ENCODE measurements around the gene RCCD1.
"Not testable (repeated sequence)": the region's sequence is repeated elsewhere in the genome, so short reads cannot be mapped to it uniquely, and the experiment has no call there.

Gene RCCD1, protein sequence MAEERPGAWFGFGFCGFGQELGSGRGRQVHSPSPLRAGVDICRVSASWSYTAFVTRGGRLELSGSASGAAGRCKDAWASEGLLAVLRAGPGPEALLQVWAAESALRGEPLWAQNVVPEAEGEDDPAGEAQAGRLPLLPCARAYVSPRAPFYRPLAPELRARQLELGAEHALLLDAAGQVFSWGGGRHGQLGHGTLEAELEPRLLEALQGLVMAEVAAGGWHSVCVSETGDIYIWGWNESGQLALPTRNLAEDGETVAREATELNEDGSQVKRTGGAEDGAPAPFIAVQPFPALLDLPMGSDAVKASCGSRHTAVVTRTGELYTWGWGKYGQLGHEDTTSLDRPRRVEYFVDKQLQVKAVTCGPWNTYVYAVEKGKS

GRCh38 chr15:90954712-90955623 is at the start of gene RCCD1:
Gene RCCD1, plus strand, starts transcription at chr15:90954884. Its CDS starts 1,851 bp downstream, at chr15:90956735.
- peaks cover 11% of the 10 kb centered on the region for H3K4me1 Mint-ChIP-seq (ENCODE audit: low read depth)
- H3K27me3 Mint-ChIP-seq (ENCODE audit: low read depth): no peaks in the 10 kb centered on the region
- peak within 1 kb of the TSS; percentile 84 for H3K4me3 Mint-ChIP-seq
- peaks cover 11% of the 10 kb centered on the region for H3K36me3 Mint-ChIP-seq (ENCODE audit: low read depth)
- H3K9me3 Mint-ChIP-seq: no peaks in the 10 kb centered on the region
- H3K27ac Mint-ChIP-seq: peak within 1 kb of the TSS; percentile 88

- no peaks in the 10 kb centered on the region for H3K27me3 Mint-ChIP-seq (ENCODE audit: low read depth)
- H3K27ac Mint-ChIP-seq: peak overlapping the region; percentile 62
- H3K36me3 Mint-ChIP-seq (ENCODE audit: low read depth): peaks cover 35% of the 10 kb centered on the region
- H3K4me1 Mint-ChIP-seq (ENCODE audit: low read depth): peaks cover 34% of the 10 kb centered on the region
- peak overlapping the region; percentile 44 for H3K4me3 Mint-ChIP-seq
- H3K9me3 Mint-ChIP-seq: no peaks in the 10 kb centered on the region
Observed at GRCh38 chr15:90905306-90906180, 49.1 kb upstream of the RCCD1 start.

DNA sequence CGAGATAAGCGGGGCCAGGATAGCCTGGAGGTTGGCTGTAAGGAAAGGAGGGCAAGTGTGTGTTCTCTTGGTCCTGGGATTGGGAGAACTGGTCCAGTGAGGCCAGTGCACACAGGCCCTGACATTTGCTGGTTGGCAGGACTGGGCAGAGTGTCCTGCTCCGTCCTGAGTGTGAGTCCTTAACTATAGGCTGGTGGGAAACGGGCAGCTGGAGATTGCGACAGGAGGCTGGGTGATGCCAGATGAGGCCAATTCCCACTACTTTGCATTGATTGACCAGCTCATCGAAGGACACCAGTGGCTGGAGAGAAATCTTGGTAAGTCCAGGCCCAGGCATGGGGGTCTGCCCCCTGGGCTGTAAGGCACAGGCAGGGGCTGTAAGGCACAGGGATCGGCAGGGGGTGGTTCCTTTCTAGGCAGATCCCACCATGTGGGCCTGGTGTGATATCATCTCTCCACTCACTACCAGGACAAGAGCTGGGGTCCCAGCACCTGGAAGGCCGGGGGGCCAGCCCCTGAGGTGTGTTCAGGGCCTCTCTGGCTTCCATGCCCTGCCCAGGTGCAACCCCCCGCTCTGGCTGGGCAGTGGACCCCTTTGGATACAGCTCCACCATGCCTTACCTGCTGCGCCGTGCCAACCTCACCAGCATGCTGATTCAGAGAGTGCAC is 48.4 kb upstream of the RCCD1 start:
- Mint-ChIP-seq H3K27ac (no peak overlapping the region), H3K27me3 (ENCODE audit: low read depth) (no peaks in the 10 kb centered on the region), H3K9me3 (no peaks in the 10 kb centered on the region), H3K4me1 (ENCODE audit: low read depth) (peaks cover 31% of the 10 kb centered on the region), H3K4me3 (no peak overlapping the region), H3K36me3 (ENCODE audit: low read depth) (peaks cover 37% of the 10 kb centered on the region)

- Mint-ChIP-seq H3K4me3 (no peak overlapping the region), H3K27me3 (ENCODE audit: low read depth) (no peaks in the 10 kb centered on the region), H3K36me3 (ENCODE audit: low read depth) (peaks cover 40% of the 10 kb centered on the region), H3K9me3 (no peaks in the 10 kb centered on the region), H3K27ac (no peak overlapping the region), H3K4me1 (ENCODE audit: low read depth) (peaks cover 22% of the 10 kb centered on the region)
Observed at GRCh38 chr15:90907051-90907660, 47.5 kb upstream of the RCCD1 start.

GRCh38 chr15:90907838-90908507 is 46.7 kb upstream of the RCCD1 start:
- Mint-ChIP-seq H3K27me3 (ENCODE audit: low read depth) (no peaks in the 10 kb centered on the region), H3K9me3 (no peaks in the 10 kb centered on the region), H3K36me3 (ENCODE audit: low read depth) (peaks cover 43% of the 10 kb centered on the region), H3K4me1 (ENCODE audit: low read depth) (peaks cover 22% of the 10 kb centered on the region), H3K27ac (no peak overlapping the region), H3K4me3 (no peak overlapping the region)

DNA sequence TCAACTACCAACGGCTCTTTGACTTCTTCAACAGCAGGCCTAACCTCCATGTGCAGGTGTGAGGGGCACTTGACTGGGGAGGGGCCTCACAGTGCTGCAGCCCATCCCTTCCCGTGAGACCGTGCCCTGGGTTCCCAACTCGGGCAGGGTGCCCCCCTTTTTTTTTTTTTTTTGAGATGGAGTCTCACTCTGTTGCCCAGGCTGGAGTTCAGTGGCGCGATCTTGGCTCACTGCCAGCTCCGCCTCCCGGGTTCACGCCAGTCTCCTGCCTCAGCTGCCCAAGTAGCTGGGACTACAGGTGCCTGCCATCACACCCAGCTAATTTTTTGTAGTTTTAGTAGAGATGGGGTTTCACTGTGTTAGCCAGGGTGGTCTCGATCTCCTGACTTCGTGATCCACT is 45.2 kb upstream of the RCCD1 start:
- H3K27me3 Mint-ChIP-seq (ENCODE audit: low read depth); H3K9me3 Mint-ChIP-seq; H3K27ac Mint-ChIP-seq; H3K4me3 Mint-ChIP-seq: not testable (repeated sequence)
- Mint-ChIP-seq H3K36me3 (ENCODE audit: low read depth) (peaks cover 55% of the 10 kb centered on the region), H3K4me1 (ENCODE audit: low read depth) (peaks cover 14% of the 10 kb centered on the region)

DNA sequence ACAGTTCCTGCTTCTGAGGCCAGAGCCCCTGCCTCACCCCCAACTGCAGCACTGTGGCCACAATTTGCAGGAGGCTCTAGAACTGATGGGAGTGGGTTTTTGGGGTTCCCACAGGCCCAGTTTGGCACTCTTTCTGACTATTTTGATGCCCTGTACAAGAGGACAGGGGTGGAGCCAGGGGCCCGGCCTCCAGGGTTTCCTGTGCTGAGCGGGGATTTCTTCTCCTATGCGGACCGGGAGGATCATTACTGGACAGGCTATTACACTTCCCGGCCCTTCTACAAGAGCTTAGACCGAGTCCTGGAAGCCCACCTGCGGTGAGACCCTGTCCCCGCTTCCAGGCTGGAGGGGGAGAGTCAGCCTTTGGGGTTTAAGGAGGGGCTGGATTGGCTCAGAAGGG is 44.7 kb upstream of the RCCD1 start:
- peaks cover 58% of the 10 kb centered on the region for H3K36me3 Mint-ChIP-seq (ENCODE audit: low read depth)
- no peaks in the 10 kb centered on the region for H3K9me3 Mint-ChIP-seq
- peaks cover 14% of the 10 kb centered on the region for H3K4me1 Mint-ChIP-seq (ENCODE audit: low read depth)
- no peak overlapping the region for H3K4me3 Mint-ChIP-seq
- no peaks in the 10 kb centered on the region for H3K27me3 Mint-ChIP-seq (ENCODE audit: low read depth)
- no peak overlapping the region for H3K27ac Mint-ChIP-seq

- Mint-ChIP-seq H3K4me3 (no peak overlapping the region), H3K36me3 (ENCODE audit: low read depth) (peaks cover 58% of the 10 kb centered on the region), H3K27me3 (ENCODE audit: low read depth) (no peaks in the 10 kb centered on the region), H3K27ac (no peak overlapping the region), H3K9me3 (no peaks in the 10 kb centered on the region), H3K4me1 (ENCODE audit: low read depth) (peaks cover 9% of the 10 kb centered on the region)
Observed at GRCh38 chr15:90910441-90911301, 44.0 kb upstream of the RCCD1 start.

DNA sequence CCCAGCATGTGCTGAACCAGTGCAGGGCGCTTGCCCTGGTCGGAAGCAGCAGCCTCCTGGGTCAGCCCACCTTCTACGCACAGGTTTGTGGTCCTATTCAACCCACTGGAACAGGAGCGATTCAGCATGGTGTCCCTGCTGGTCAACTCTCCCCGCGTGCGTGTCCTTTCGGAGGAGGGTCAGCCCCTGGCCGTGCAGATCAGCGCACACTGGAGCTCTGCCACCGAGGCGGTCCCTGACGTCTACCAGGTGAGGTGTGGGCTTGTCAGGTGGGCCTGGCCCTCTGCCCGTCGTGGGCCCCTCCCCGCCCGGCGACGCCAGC is 43.4 kb upstream of the RCCD1 start:
- no peaks in the 10 kb centered on the region for H3K9me3 Mint-ChIP-seq
- H3K4me3 Mint-ChIP-seq: no peak overlapping the region
- peaks cover 53% of the 10 kb centered on the region for H3K36me3 Mint-ChIP-seq (ENCODE audit: low read depth)
- no peaks in the 10 kb centered on the region for H3K27me3 Mint-ChIP-seq (ENCODE audit: low read depth)
- no peak overlapping the region for H3K27ac Mint-ChIP-seq
- H3K4me1 Mint-ChIP-seq (ENCODE audit: low read depth): peaks cover 4% of the 10 kb centered on the region

GRCh38 chr15:90911906-90912769 is 42.5 kb upstream of the RCCD1 start:
- Mint-ChIP-seq H3K4me3 (no peak overlapping the region), H3K27me3 (ENCODE audit: low read depth) (no peaks in the 10 kb centered on the region), H3K4me1 (ENCODE audit: low read depth) (peaks cover 4% of the 10 kb centered on the region), H3K9me3 (no peaks in the 10 kb centered on the region), H3K36me3 (ENCODE audit: low read depth) (peaks cover 52% of the 10 kb centered on the region), H3K27ac (no peak overlapping the region)

DNA sequence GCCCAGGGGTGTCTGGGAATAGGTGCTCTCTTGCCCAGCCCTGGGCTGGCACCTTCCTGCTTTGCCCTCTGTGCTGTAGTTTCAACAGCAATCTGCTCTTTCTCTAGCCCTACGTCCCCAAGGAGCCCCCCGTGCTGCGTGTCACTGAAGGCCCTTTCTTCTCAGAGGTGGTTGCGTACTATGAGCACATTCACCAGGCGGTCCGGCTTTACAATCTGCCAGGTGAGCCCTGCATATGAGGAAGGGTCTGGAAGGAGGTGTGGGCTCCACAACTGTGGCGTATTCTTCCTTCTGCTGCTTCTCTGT is 42.0 kb upstream of the RCCD1 start:
- no peaks in the 10 kb centered on the region for H3K9me3 Mint-ChIP-seq
- H3K27ac Mint-ChIP-seq: no peak overlapping the region
- H3K4me3 Mint-ChIP-seq: no peak overlapping the region
- peaks cover 53% of the 10 kb centered on the region for H3K36me3 Mint-ChIP-seq (ENCODE audit: low read depth)
- H3K27me3 Mint-ChIP-seq (ENCODE audit: low read depth): no peaks in the 10 kb centered on the region
- H3K4me1 Mint-ChIP-seq (ENCODE audit: low read depth): peaks cover 3% of the 10 kb centered on the region

- Mint-ChIP-seq H3K4me3 (no peak overlapping the region), H3K27ac (no peak overlapping the region), H3K27me3 (ENCODE audit: low read depth) (no peaks in the 10 kb centered on the region), H3K36me3 (ENCODE audit: low read depth) (peaks cover 55% of the 10 kb centered on the region), H3K9me3 (no peaks in the 10 kb centered on the region), H3K4me1 (ENCODE audit: low read depth) (no peaks in the 10 kb centered on the region)
Observed at GRCh38 chr15:90913398-90913944, 41.2 kb upstream of the RCCD1 start.
